SU-DHL-6 (cell line): ENCODE measurements around the gene GPR176.

ENCODE experiments used
- CTCF ChIP-seq: fragments of 200-600 bp; sonication (generic); IDR thresholded peaks from one replicate; pipeline ENCODE4 v1.5.1; 2017; ENCODE audit warnings: antibody characterized with exemption, mild to moderate bottlenecking, low read length, moderate library complexity; ENCODE audit not compliant: insufficient read depth, poor library complexity, severe bottlenecking
- EZH2phosphoT487 ChIP-seq: fragments of 200-600 bp; sonication (generic), shearing (Covaris generic); conservative IDR thresholded peaks from 2 replicates; pipeline ENCODE4 v1.6.1; 2018; ENCODE audit warnings: mild to moderate bottlenecking, antibody characterized with exemption, low read length, moderate library complexity, mixed read lengths

DNA sequence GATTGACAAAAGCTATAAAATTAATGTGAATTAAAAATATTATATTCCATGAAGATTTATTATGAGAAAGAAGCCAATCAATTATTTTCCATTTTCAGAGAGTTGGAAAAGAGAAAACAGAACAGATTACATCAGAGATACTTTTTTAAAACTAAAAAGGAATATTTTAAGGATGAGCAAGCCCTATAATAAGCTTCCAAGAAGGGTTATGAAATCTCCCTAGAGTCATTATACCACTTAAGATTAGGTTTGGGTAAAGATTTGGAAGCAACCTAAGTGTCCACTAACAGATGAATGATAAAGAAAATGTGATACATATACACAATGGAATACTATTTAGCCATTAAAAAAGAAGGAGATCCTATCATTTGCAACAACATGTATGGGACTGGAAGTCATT lies 85.8 kb downstream of the GPR176 start:
- no peak for TF ChIP-seq CTCF
- no peak for TF ChIP-seq EZH2phosphoT487
